Gastrocnemius medialis (tissue), 4 donors: Measurements from ENCODE around the gene CLEC10A.

ENCODE experiments used
- CTCF ChIP-seq, 5 experiments: fragments of 450-650 bp in 3 of 5; fragments of 200-600 bp in 2 of 5; sonication (generic) in 2 of 5; IDR thresholded peaks in 4 of 5; conservative IDR thresholded peaks in 1 of 5; 1 replicate in 4 of 5; 2 replicates in 1 of 5; pipeline ENCODE4 v1.5.1; 2016 to 2019; ENCODE audit warnings: antibody characterized with exemption in 5 of 5, mild to moderate bottlenecking in 3 of 5, moderate library complexity in 3 of 5
- POLR2A ChIP-seq, 2 donors: fragments of 450-650 bp; IDR thresholded peaks; one replicate each; pipeline ENCODE4 v1.6.1; 2017; ENCODE audit warnings: antibody characterized with exemption in 2 of 2, mild to moderate bottlenecking in 2 of 2, moderate library complexity in 2 of 2

- no peak for TF ChIP-seq CTCF (IDR thresholded peaks at IDR 0.05 in 4 of 5, conservative IDR thresholded peaks at IDR 0.05 in 1 of 5)
- TF ChIP-seq POLR2A (IDR thresholded peaks at IDR 0.05) = no peak
Measured at GRCh38 chr17:7083592-7083991, 3.5 kb upstream of the CLEC10A start.
